T follicular helper cell (primary cell): ENCODE results near the gene DHX57.
"Not testable (repeated sequence)": the region's sequence is repeated elsewhere in the genome, so short reads cannot be mapped to it uniquely, and the experiment has no call there.

Experiments
- DNase-seq: peaks from one replicate; pipeline ENCODE4 v3.0.0-alpha.2; 2020; ENCODE audit warnings: low read depth

Gene DHX57

GRCh38 chr2:38797953-38798352 lies 77.8 kb downstream of the DHX57 start:
- DNase-seq, result no peak

GRCh38 chr2:38797250-38797676 lies 78.5 kb downstream of the DHX57 start:
- no peak for DNase-seq

DNA sequence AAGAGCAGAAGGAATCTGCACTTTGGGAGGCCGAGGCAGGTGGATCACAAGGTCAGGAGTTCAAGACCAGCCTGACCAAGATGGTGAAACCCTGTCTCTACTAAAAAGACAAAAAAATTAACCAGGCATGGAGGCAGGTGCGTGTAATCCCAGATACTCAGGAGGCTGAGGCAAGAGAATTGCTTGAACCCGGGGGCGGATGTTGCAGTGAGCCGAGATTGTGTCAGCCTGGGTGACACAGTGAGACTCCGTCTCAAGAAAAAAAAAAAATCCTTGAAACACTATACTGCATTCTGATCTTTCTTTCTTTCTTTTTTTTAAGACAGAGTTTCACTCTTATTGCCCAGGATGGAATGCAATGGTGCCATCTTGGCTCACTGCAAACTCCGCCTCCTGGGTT lies 80.7 kb downstream of the DHX57 start:
- DNase-seq, result not testable (repeated sequence)

GRCh38 chr2:38794235-38794946 lies 81.3 kb downstream of the DHX57 start:
- no peak for DNase-seq

DNA sequence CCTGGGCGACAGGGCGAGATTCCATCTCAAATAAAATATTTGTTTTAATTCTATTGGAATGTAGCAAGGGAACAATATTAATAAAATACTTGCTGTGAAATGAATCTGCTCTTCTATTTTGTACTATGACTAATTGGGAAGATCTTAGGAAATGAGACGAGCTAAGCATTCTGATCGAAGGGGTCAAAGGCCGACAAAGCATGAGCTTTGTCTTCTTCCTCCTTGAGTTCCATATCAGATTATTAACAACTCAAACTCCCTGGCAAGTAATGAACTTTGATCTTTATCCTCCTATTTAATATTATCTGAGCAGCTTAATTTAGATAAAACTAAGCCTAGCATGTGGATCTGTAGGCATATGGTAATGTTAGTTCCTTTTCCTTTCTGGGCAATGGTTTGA lies 82.2 kb downstream of the DHX57 start:
- no peak for DNase-seq

- DNase-seq, result no peak
These were observed 83.0 kb downstream of the DHX57 start for GRCh38 chr2:38792751-38793150.

DNA sequence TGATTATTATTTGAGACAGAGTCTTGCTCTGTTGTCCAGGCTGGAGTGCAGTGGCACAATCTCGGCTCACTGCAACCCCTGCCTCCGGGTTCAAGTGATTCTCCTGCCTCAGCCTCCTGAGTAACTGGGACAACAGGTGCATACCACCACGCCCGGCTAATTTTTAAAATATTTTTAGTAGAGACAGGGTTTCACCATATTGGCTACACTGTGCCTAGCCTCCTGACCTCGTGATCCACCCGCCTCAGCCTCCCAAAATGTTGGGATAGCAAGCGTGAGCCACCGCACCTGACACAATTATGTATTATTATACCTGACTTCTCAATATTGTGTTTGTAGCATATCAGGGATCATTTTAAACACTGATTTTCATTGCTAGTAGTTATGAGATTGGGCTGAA lies 83.4 kb downstream of the DHX57 start:
- DNase-seq, result not testable (repeated sequence)

GRCh38 chr2:38791744-38792143 lies 84.0 kb downstream of the DHX57 start:
- DNase-seq, result no peak

DNA sequence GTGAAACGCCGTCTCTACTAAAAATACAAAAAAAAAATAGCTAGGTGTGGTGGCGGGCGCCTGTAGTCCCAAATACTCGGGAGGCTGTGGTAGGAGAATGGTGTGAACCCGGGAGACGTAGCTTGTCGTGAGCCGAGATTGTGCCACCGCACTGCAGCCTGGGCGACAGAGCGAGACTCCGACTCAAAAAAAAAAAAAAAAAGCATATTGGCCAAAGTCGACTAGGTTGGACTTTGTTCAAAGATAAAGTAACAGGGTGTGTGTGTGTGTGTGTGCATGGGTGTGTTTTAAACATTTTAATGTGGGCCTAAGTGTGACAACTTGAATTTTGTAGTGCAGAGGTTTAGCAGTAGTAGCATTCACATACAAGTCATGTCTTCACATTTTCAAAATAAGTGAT lies 86.0 kb downstream of the DHX57 start:
- DNase-seq, result no peak

DNA sequence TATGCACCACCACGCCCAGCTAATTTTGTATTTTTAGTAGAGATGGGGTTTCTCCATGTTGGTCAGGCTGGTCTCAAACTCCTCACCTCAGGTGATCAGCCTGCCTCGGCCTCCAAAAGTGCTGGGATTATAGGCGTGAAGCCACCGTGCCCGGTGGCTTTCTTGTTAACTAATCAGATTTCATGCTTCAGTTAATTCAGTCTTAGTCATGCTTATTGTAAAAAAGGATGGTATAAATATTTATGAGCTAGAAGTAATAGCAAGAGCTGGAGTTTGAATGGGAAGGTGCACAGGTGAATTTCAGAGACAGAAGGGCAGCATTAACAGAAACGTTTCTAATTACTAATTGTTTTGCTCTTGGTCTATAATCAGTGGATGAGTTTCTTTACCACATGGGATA lies 87.4 kb downstream of the DHX57 start:
- DNase-seq, result no peak

- DNase-seq, result no peak
These were observed 92.1 kb downstream of the DHX57 start for GRCh38 chr2:38783586-38783985.

DNA sequence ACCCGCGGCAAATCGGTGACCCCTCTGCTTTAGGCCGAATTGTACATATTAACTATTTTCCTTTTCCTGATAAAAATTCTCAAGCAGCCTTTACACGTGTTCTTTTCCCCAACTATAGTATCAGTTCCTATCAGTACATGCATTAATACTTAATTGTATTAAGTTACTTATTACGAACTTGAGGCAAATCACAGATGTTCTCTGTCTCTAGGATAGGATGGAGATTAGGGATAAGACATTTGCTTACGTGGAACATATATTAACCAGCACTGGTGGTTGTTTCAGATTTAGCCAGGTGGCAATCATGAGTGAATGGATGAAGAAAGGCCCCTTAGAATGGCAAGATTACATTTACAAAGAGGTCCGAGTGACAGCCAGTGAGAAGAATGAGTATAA lies 97.0 kb downstream of the DHX57 start:
- DNase-seq, result no peak

DNA sequence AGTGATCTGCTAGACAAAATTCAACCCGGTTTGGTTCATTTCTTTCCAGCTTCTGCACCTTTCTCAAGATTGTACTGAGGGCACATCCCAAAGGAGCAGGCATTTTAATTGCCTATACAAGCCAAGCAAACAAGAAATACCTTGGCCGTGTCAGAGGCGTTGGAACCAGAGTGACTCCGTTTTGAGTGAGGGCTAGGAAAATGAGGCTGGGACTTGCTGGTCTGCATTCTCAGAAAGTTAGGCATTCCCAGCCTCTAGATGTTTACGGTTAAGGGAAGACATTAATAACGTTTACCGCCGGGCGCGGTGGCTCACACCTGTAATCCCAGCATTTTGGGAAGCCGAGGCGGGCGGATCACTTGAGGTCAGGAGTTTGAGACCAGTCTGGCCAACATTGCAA lies 99.2 kb downstream of the DHX57 start:
- DNase-seq, result no peak

GRCh38 chr2:38775921-38776225 lies 99.9 kb downstream of the DHX57 start:
- DNase-seq, result no peak

GRCh38 chr2:38775097-38775920 lies 100.4 kb downstream of the DHX57 start:
- DNase-seq, result no peak

DNA sequence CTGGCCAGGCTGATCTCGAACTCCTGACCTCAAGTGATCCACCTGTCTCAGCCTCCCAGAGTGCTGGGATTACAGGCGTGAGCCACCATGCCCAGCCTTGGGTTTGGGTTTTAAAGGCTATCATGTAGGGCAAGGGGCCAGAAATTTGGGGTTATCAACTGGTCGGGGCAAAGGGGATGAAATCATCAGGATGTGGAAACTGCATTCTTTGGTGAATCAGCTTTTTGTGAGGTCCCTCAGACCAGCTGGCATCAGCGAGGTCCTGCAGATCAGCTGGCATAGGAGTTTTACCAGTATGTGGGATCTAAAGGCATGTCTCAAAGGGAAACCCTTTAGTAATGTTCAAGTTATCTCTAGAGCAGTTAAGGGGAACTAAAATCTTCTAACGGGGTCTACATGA lies 104.1 kb downstream of the DHX57 start:
- no peak for DNase-seq

GRCh38 chr2:38765551-38765950 lies 110.2 kb downstream of the DHX57 start:
- no peak for DNase-seq

- DNase-seq, result no peak
These were observed 110.6 kb downstream of the DHX57 start for GRCh38 chr2:38765149-38765548.

GRCh38 chr2:38763728-38764127 lies 112.0 kb downstream of the DHX57 start:
- DNase-seq, result no peak

DNA sequence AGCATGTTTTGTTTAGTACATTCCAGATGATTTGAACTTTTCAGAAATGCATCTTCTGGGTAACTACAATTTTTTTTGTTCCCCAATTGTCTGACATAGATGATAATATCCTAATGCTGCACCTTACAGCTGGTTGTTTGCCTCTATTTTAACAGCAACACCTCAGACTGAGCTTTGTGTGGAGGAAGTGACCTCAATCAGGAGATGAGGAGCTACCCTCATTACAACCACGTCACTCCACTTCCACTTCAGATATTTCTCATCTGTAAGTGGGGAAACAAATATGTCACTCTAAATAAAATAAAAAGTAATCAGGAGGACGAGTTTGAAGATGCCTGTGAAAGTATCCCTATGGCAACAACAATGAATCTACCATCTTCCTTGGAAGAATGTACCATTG lies 112.5 kb downstream of the DHX57 start:
- DNase-seq, result no peak

GRCh38 chr2:38755891-38756290 lies 119.8 kb downstream of the DHX57 start:
- not testable (repeated sequence) for DNase-seq

DNA sequence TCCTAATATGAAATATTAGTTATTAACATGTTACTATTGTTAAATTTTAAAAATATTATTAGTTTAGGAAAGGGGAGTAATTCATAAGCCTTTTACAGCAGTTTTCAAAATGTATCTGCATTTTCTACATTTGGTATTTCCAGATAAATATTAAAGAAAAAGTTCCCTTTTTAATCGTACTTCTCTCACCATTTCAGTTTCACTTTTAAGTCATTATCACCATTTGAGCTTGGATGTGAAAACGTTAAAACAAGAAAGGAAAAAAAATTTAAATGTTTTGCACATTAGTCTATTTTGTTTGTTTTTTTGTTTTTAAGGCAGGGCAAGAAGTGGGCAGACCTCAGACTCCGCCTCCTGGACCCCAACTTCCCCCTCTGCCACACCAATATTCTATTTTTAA lies 121.2 kb downstream of the DHX57 start:
- DNase-seq, result no peak

DNA sequence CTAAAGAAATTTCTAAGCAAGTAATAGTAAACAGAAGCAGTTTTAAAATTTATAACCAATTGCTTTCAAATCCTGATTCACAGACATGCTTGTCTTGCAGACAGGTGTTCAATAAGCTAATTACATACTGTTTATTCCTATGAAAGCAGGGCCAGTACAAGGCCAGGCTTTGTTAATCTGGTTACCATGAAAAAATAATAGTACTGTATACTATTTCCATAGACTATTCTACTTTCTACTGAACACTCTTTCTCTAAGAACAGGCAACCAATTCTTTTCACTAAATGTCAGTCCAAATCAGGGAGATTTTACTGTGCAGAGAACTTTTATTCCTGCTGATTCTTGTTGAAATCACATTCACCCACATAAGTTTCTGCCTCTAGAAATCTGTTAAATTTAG lies 121.7 kb downstream of the DHX57 start:
- DNase-seq, result no peak
